Raji (cell line): ENCODE measurements around the gene LAP3.

Experiments
- POLR2A ChIP-seq: IDR thresholded peaks from 2 replicates; pipeline ENCODE4 v1.6.1; 2011; ENCODE audit warnings: low read depth, low read length, control low read depth; ENCODE audit not compliant: insufficient read depth

Gene LAP3

GRCh38 chr4:17587094-17587822 is 10.3 kb downstream of the LAP3 start:
- no peak for TF ChIP-seq POLR2A

GRCh38 chr4:17589355-17589754 is 12.4 kb downstream of the LAP3 start:
- no peak for TF ChIP-seq POLR2A

- TF ChIP-seq POLR2A, result no peak
Observed at GRCh38 chr4:17595471-17596005, 18.5 kb downstream of the LAP3 start.

DNA sequence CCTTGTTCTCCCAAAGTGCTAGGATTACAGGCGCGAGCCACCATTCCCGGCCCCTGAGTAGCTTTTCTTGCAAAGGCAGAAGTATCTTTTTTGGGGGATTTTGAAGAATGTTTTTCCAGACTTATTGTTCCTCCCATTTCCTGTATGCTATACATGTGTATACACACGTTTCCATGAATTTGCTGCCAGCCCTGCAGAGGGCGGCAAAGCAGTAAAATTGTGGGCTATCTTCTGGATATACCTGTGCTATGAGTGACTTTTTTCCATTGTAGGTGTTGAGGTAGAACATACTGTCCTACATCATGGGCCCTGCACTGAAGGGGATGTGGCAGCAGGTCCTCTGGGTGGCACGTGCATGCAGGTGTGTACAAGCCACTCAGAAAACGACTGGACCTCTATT is 20.5 kb downstream of the LAP3 start:
- TF ChIP-seq POLR2A, result no peak

DNA sequence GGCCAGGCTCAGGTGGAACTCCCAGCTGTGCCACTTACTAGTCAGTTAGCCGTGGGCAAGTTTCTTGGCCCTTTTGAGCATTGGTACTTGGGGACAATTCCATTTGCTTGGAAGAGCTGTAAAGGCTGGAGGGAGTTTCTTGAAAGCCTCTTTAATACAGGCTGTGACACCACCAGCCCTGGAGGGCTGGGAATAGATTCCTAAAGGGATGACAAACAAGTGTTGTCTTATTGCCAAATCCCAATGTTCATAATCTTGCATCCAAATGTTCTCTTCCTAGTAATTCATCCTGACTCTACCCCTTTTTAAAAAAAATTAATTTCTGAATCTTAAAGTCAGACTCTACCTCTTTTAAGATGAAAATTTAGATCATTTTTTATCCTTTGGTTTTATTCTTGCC is 22.8 kb downstream of the LAP3 start:
- no peak for TF ChIP-seq POLR2A

DNA sequence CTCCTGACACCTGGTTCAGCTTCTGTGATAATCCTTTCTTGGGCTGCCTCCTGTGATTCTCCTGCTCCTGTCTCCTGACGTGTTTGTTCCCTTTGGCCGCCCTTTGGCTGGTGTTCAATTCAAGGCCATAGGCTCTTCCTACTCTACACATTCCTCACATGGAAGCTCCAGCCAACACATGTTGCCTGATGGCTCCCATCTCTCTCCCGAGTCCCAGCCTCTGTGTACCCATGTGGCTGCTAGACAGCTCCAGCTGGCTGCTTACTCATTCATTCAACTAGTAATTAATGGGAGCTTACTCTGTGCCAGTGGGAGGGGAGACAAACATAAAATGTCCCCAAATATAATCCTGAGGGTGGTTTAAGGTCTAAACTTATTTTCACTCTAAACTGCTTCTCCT is 28.2 kb downstream of the LAP3 start:
- TF ChIP-seq POLR2A, result no peak

DNA sequence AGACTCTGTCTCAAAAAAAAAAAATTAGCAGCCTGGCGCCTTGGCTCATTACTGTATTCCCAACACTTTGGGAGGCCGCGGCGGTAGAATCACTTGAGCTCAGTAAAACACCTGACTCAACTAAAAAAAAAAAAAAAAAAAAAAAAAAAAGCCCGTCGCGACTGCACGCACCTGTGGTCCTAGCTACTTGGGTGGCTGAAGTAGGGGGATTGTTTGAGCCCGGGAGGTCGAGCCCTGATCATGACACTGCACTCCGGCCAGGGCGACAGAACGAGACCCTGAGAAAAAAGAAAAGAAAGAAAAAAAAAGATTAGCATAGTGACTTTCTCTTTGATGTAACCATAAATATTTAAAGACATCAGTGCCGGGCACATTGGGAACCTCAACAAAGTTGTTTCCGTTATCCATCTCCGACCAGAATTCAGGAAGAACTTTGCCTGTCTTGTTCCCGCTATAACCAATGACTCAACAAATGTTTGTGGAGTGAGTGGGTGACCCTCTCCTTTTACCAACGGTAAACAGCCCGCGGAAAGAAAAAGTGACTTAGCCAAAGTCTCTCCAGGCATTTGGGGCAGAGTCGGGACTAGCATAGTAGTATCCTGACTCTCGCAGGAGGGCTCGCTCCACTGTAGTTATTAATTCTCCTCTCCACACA is 36.9 kb downstream of the LAP3 start:
- no peak for TF ChIP-seq POLR2A

GRCh38 chr4:17614416-17615299 is 37.7 kb downstream of the LAP3 start, which contains the start of gene MED28:
Gene MED28 (plus strand): TSS chr4:17614641. CDS start chr4:17614655, 14 bp downstream.
- peak; percentile 89 for TF ChIP-seq POLR2A

DNA sequence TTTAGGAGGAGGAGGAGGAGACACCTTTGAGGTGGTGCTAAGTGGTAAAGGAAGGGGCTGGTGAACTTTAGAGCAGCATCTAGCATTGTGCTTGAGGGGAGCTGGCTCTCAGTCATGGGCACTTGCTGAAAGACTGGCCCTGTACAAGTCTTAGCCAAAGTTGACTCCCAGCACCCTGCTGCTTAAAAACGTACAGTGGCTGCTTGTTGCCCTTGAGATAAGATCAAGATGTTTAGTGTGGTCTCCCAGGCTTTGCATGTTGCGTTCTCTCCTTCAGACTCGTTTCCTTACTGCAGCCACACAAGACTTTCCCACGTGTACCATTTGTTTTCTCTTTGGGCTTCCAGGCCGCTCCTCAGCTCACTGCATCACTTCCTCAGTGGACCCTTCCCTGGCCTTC is 39.3 kb downstream of the LAP3 start:
- TF ChIP-seq POLR2A, result no peak

- TF ChIP-seq POLR2A, result no peak
Observed at GRCh38 chr4:17618926-17619325, 41.9 kb downstream of the LAP3 start.

DNA sequence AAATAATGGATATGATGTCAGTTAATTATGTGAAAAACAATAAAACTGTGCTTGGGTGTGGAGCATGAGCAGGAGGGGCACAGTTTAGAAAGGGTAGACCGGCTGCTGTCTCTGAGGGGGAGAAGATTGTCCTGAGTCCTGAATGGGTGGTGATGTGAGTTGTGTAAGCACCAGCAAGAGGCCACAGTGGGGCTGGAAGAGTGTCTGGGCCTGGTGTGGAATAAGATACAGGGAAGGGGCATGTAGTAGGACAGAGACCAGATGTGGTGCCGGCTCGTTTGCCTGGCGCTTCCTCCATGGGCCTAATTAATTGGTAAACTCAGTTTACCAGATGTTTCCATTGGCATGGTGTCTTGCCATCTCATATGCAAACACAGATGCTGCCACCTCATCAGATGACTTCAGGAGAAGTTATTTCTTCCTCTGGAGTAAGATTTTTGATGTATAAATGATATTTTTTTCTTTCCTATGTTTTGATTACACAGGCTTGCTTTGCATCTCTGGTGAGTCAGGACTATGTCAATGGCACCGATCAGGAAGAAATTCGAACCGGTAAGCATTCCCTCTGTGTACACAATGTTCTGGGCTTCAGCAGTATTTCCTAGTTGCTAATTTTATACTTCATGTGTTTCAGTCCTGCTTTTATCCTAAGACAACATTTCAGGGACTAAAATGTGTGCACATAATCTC is 42.6 kb downstream of the LAP3 start:
- TF ChIP-seq POLR2A, result no peak

DNA sequence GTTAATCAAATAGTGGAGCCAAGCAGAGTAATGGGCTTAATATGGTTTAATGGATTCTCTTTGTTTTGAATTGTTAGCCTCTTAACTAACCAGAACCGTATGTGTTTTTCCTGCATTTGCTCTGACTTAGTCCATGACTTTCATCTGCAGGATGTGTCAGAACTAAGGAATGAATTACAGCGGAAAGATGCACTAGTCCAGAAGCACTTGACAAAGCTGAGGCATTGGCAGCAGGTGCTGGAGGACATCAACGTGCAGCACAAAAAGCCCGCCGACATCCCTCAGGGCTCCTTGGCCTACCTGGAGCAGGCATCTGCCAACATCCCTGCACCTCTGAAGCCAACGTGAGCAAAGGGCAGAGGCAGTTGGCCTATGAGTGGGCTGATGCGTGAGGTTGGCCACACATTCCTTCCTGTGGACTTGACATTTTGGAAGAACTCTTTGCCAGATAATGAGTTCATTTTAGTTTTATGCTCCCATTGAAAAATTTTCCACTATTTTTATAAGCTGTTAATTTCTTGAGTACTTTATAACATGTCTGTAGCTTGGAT is 46.5 kb downstream of the LAP3 start:
- TF ChIP-seq POLR2A, result no peak

GRCh38 chr4:17624821-17625220 is 47.8 kb downstream of the LAP3 start:
- TF ChIP-seq POLR2A, result no peak

GRCh38 chr4:17630228-17630627 is 53.2 kb downstream of the LAP3 start:
- TF ChIP-seq POLR2A, result no peak
